NCI-H748 treated with DMSO at 0.1 percent for 48 hours (cell line): Measurements from ENCODE around the gene CPNE6.
A peak's percentile ranks its signal among the peaks of the same experiment; 100 is the strongest.
"Not testable (repeated sequence)": the region's sequence is repeated elsewhere in the genome, so short reads cannot be mapped to it uniquely, and the experiment has no call there.

Source experiments
- DNase-seq: peaks from one replicate; lab custom pipeline; 2025; lab: John Stamatoyannopoulos, UW

CPNE6 gene

DNA sequence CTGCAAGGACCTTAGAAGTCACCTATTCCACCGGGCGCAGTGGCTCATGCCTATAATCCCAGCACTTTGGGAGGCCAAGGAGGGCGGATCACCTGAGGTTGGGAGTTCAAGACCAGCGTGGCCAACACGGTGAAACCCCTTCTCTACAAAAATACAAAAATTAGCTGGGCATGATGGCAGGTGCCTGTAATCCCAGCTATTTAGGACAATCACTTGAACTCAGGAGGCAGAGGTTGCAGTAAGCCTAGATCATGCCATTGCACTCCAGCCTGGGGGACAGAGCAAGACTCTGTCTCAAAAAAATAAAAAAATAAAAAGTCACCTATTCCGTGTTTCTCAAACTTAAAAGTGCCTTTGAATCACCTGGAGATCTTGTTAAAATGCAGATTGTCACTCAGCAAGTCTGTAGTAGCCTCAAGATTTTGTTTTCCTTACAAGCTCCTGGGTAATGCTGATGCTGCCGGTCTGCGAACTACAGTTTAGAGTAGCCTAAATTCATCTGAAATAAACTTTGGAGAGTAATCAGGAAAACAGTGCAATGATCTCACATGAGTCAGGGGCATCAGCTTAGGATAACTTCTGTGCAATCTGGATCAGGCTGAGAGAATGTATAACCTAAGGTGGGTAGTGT lies 34.4 kb downstream of the CPNE6 start:
- not testable (repeated sequence) for DNase-seq

DNA sequence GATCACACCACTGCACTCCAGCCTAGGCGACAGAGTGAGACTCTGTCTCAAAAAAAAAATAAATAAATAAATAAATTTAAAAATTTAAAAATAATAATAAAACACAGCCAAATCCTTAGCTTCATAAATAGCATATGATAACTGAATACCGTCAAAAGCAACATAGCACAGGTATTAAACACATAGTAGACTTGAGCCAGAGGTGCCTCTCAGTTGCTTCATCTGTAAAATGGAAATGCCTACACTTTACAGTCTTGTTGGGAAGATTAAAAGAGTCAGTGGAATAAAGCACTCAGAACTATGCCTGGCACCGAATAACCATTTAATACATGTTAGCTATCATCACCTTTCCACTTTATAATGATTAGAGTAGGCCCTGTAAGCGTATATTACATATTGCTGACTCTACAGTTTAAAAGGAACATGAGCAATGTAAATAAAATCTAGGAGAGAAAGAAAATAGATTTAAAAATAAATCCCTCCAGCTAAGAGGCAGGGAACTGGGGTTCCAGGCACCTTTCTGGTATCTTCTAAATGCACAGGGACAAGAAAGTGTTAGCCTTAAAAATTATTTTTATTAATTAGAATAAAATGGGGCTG lies 35.4 kb downstream of the CPNE6 start:
- no peak for DNase-seq

DNA sequence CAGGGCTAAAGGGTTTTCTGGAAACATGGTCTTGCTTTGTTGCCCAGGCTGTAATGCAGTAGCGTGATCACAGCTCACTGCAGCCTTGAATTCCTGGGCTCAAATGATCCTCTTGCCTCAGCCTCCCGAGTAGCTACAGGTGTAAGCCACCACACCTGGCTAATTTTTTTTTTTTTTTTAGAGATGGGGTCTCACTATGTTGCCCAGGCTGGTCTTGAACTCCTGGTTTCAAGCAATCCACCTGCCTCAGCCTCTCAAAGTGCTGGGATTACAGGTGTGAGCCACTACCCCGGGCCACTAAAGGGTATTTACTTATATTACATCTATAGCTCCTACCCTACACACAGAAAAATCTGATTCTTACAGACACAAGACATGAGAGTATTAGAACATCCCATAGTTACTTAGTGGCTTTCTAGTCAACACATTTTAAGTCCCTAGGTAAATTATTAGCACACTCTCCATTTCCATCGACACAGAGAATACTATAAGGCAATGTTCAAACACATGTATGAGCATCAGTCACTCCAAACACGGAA lies 37.0 kb downstream of the CPNE6 start:
- no peak for DNase-seq

DNA sequence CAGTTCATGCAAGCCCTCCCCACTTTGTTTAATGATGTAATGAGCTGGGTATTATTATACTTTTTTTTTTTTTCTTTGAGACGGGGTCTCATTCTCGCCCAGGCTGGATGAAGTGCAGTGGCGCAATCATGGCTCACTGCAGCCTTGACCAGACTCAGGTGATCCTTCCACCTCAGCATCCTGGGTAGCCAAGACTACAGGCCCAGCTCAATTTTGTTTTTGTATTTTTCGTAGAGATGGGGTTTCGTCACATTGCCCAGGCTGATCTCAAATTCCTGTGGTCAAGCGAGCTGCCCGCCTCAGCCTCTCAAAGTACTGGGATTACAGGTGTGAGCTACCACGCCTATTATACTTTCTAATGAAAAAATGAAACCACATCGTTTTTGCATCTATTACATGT lies 38.7 kb downstream of the CPNE6 start:
- no peak for DNase-seq

DNA sequence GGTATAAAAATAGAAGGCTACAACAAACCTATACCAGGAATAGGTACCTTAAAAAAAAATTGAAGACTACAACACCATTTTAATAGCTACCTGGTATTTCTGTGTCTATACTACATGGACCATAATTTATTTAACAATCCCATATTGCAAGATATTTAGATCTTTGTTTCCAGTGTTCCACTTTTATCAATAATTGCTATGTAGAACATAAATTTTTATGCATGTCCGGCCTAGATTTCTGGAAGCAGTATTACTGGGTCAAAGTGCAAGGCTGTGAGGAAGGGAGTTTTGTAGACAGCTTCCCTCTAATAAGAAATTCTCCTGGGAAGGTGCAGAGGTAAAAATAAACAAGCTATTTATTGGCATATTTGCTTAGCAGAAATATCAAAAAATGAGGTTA lies 39.2 kb downstream of the CPNE6 start:
- DNase-seq = no peak

DNA sequence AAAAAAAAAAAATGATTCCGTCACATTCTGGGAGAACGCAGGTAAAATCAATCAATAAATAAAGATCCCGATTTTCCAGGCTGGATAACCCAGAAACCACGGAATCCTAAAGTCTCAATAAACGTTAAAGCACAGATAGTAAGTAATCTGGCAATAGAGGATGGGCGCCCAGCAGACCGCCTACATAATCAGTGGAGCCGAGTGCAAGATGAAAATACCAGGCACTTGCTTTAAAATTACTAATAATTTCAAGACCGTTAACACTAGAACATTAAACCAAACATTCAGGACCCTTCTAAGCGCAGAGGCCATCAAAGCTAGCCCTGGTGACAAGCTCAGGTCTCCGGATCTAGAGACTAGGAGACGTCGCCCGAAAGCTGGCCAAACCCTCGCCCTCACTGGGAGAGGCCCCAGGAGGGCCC lies 42.0 kb downstream of the CPNE6 start:
- no peak for DNase-seq

DNA sequence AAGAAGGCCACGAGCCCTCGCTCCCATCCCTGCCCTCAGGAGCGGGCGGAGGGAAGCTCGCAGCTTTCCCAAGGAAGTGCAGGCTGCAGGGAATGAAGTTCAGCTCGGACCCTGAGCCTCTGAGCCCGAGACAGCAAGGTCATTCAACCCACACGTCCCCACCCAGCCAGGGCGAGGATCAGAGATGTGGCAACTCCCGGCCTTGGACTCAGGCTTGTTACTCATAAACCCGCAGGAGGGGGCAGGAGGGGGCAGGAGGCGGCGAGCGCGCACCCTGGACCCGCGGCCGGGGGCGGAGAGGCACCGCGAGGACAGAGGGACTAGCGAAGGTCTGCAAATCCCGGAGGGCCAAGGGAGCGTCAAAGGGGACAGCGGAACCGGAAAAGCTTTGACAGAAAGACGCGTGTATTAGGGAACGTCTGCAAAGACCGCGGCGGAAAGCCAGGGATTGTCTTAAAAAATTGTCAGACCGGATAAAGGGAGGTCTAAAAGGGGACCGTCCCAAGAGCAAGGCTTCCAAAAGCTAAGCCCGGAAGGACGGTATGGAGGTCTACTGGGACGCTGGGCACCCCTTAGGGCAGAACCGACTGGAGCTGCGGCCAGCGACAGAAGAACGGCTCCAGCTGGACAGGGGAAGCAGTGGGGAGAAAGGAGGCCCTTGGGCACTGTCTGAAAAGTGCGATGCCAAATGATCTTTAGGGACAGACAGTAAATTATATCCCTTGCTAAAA lies 42.6 kb downstream of the CPNE6 start:
- peak; percentile 76 for DNase-seq

DNA sequence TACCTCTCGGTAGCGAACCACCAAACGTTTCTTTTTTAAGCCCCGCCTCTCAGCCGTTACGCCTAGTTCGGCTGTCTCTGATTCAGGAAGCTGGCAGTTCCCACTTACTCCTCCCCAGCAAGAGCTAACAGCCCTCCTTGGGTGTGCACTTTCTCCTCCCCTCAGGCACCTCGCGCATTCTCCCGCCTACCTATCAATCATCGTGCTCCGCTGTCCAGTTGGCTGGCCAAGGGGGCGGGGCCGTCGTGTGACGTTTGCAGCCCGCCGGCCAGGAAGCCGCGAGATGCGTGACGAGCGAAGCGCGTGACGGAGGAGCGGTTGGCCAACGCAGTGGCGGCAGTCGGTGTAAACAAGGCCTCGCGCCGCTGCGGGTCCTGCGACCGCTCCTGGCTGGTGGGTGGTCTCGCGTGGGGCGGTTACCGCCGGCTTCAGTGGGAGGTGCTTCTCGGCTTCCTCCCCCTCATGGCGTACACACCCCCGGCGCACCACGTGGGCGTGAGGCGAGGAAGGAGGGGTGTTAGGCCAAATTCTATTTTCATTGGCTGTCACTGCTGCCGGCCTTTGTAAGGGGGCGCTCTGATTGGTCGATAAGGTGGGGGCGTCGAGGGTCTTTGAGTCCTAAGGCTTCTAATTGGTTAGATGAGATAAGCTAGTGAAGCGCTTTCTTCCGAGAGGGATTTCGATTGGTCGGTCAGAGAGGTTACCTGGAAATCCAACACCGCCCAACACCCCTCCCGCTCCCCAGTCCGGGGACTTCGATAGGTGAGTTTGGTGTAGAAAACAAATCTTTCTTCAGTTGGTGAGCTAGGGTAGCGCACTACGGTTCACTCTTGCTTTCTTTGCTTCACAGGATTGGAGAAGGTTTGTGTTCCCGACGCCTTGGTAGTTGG lies 43.4 kb downstream of the CPNE6 start, which contains the start of the genes DCAF11 and NRL:
TSS of gene DCAF11 (plus strand) at position 246 of the 890 bp plus-strand sequence. CDS start 818 bp downstream, outside the sequence.
TSS of gene NRL (minus strand) at position 418 of the 890 bp plus-strand sequence. CDS start 32,101 bp downstream, outside the sequence.
- DNase-seq = peak; percentile 98

DNA sequence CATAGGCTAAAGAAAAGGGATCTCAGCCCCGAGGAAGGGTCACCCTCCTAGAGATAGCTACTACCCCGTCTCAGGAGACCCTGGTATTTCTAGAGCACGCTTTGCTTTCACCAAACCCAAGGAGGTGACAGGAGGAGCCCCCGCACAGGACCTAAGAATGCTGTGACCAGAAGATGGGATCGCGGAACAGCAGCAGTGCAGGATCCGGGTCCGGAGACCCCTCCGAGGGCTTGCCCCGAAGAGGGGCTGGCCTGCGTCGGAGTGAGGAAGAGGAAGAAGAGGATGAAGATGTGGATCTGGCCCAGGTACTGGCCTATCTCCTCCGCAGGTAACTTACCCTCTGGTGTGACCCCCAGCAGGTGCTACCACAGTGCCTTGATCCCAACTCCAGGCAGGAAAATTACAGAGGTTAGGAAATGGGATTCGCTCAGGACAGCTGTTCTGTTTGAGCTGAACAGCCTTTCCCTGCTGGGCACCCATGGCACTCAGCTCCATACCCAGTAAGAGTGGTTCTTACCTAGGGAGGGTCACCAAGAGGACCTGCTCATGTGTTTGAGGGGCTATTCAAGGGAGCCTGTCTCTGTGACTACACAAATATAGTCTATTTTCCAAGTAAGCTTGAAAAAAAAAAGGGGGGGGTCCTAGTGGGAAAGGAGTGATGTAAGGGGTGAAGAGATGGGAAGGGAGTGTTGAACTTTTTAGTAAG lies 44.2 kb downstream of the CPNE6 start:
- no peak for DNase-seq

DNA sequence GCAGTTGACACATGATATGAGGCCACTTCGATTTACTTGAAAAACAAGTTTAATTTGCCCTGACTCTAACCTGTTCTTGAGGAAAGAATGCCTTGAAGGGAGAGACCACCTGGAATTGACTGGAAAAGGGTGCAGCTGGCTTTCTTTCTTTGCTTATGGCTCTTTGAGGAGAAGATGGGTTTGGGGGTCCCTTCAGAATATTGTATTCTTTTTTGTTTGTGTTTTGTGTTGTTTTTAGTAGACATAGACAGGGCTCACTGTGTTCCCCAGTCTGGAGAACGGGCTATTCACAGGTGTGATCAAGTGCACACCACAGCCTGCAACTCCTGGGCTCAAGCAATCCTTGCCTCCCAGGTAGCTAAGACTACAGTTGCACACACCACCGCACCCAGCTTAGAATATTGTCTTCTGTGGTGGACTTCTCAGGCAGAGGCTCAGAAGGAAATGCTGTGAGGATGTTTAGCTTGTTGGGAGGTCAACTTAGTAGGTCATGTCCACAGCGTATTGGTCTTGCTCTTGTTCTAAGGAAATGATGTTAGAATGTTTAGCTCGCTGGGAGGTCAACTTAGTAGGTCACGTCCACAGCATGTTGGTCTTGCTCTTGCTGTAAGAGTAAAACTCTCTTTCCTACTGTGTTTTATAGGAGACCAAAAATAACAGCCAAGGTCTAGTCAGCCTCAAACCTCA lies 44.9 kb downstream of the CPNE6 start:
- no peak for DNase-seq

DNA sequence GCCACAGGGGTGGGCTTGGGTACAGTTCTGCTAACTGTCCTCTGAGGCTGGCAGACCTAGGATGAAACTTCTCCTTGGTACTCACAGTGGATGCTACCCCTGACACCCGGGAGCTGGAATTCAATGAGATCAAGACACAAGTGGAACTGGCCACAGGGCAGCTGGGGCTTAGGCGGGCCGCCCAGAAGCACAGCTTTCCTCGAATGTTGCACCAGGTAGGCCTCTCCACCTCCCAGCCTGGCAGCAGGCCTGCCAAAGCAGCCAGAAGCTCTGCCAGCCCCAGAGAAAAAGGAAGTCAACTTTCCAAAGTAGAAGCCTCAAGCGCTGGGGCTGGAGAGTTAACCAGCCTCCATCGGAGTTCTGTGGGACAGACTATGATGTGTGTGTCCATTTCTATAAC lies 45.8 kb downstream of the CPNE6 start:
- no peak for DNase-seq

DNA sequence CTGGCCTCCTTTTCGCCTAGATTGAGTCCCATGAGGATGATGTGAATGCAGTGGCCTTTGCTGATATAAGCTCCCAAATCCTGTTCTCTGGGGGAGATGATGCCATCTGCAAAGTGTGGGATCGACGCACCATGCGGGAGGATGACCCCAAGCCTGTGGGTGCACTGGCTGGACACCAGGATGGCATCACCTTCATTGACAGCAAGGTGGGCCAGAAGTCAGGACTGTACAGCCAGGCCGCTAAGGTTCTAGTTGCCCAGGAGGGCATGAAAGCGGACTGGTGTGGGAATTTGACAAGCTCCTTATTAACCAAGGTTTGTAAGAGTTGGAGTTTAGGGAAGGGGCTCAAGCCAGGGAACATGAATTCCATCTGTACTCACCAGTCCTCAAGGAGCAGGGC lies 48.3 kb downstream of the CPNE6 start:
- no peak for DNase-seq

DNA sequence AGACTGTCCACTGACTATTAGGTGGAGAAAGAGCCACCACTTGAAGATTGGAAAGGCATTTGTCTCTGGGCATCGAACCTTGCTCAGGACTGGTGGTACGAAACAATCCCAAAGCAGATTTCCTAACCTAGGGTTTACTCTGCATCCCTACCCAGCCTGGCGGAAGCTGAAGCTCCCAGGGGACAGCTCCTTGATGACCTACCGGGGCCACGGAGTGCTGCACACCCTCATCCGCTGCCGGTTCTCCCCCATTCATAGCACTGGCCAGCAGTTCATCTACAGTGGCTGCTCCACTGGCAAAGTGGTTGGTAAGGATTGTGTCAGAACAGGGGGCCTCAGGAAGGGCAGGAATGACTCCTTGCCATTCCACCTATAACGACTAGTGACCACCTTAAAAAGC lies 49.8 kb downstream of the CPNE6 start:
- no peak for DNase-seq

DNA sequence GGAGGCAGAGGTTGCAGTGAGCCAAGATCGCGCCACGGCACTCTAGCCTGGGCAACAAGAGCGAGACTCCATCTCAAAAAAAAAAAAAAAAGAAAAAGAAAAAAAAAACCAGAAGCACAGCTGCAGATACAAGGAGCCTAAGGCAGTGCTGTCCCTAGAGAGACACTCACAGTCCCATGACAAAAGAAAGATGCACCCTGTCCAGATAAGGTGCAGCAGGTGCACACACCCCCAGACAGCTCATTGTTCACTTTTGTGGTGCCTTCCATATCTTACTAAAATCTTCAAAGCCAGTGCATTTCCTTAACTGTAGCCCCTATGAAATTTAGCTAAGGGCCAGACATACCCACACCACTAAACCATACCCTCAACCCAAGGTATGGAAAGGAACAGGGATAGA lies 51.1 kb downstream of the CPNE6 start:
- DNase-seq = no peak

DNA sequence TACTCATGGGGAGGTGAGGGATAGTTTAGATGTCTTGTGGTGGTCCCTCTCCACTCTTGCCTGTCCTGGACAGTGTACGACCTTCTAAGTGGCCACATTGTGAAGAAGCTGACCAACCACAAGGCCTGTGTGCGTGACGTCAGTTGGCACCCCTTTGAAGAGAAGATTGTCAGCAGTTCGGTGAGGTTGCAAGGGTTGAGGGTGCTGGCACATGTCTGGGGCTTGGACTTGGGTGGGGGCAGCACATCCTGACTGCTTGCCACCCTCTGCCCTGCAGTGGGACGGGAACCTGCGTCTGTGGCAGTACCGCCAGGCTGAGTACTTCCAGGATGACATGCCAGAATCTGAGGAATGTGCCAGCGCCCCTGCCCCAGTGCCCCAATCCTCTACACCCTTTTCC lies 51.5 kb downstream of the CPNE6 start:
- DNase-seq = no peak

DNA sequence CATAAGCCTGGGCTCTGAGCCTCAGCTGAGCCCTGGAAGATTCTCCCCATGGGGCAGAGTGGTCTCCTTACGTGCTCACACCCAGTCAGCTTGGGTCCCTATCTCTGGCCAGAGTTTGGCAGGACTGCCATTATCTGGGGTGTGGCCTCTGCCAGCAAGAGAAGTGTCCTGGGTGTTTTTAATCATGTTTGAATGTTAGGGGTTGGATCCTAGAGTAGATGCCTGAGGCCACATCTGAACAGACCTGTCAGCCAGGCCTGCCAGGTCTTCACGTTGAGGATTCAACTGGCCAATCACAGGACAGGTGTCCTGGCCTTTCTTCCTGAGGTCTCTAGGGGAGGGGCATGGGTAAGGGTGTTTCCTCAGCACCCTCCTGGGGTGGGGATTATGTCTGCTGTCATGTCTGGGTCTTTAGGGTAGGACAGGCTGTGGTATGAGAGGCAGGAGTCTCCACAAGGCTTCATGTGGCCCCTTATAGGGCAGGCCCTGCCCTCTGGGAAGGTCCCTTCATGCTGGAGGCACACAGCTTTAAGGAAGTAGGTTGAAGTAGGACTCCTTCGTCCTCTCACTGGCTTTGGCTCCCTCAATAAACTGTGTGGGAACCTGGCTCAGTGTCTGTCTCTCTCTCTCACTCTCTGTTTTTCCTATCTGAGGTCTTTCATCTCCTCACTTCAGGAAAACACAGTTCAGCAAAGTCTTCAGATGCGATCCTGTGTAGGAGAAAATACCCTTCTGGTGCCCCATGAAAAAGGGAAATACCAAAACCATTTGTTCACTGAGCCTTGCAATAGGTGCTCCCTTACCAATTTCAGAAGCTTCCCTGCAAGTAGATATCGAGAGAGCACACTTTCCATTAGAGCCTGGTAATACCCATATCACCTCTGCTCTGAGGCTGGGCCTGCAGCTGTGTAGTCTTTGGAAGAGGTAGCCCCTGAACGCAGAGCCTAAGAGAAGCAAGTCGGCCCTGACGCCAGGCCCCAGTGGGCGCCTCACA lies 52.4 kb downstream of the CPNE6 start:
- DNase-seq = no peak

DNA sequence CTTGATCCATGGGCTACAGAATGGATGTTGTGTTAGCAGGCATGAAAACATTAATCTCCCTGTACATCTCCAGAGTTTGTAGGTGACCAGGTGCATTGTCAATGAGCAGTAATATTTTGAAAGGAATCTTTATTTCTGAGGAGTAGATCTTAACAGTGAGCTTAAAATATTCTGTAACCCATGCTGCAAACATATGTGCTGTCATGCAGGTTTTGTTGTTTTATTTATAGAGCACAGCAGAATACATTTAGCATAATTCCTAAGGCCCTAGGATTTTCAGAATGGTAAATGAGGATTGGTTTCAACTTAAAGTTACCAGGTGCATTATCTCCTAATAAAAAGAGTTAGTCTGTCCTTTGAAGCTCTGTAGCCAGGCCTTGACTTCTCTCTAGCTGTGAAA lies 55.6 kb downstream of the CPNE6 start:
- DNase-seq = no peak

DNA sequence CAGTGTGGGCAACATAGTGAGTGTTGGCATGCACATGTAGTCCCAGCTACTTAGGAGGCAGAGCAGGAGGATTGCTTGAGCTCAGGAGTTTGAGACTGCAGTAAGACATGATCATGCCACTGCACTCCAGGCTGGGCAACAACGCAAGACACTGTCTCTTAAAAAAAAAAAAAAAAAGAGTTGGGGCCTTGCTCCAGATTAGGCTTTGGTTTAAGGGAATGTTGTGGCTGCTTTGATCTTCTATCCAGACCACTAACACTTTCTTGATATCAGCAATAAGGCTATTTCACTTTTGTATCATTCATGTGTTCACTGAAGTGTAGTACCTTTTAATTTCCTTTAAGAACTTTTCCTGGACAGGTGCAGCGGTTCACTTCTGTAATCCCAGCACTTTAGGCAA lies 56.3 kb downstream of the CPNE6 start:
- no peak for DNase-seq
